ENCODE measurements around the gene RAB15. TPM values are rescaled to one million over a fixed set of nuclear protein-coding genes. Genes with fewer than 3 reads are reported as not detected.
A peak's percentile ranks its signal among the peaks of the same experiment; 100 is the strongest.

Gene RAB15
- total RNA-seq: 9.0 TPM
- long read RNA-seq, partial matches to known transcripts: 8 of 23 reads
- long read RNA-seq, other reads (novel, unspliced or antisense): 13 of 23 reads

- intact Hi-C loops (cut with micrococcal nuclease): no loop called here
- peak; percentile 70 for DNase-seq
- ATAC-seq: peak; percentile 83
Observed at GRCh38 chr14:64971943-64972791, at the start of gene RAB15. RAB15 (minus strand) TSS chr14:64972336; CDS start chr14:64972076, 260 bp downstream.

- DNase-seq (no peak), ATAC-seq (peak; percentile 87)
- intact Hi-C loops (cut with micrococcal nuclease): no loop called here
Observed at GRCh38 chr14:65019944-65020566, 47.9 kb upstream of the RAB15 start.

GRCh38 chr14:65016471-65016870 is 44.3 kb upstream of the RAB15 start:
- ATAC-seq (no peak), DNase-seq (no peak)
- intact Hi-C loops (cut with micrococcal nuclease): no loop called here

- DNase-seq (no peak), ATAC-seq (peak; percentile 56)
- intact Hi-C loops (cut with micrococcal nuclease): no loop called here
Observed at GRCh38 chr14:65015391-65015790, 43.3 kb upstream of the RAB15 start.

GRCh38 chr14:65012353-65012752 is 40.2 kb upstream of the RAB15 start:
- DNase-seq: no peak
- ATAC-seq: peak; percentile 26
- intact Hi-C loops (cut with micrococcal nuclease): no loop called here

- DNase-seq (no peak), ATAC-seq (no peak)
- intact Hi-C loops (cut with micrococcal nuclease): no loop called here
Observed at GRCh38 chr14:65011538-65011937, 39.4 kb upstream of the RAB15 start.

- DNase-seq (no peak), ATAC-seq (no peak)
- intact Hi-C loops (cut with micrococcal nuclease): no loop called here
Observed at GRCh38 chr14:65010211-65010931, 38.2 kb upstream of the RAB15 start.

GRCh38 chr14:65007202-65007601 is 35.1 kb upstream of the RAB15 start:
- ATAC-seq: no peak
- no peak for DNase-seq
- intact Hi-C loops (cut with micrococcal nuclease): no loop called here

GRCh38 chr14:65006261-65006721 is 34.2 kb upstream of the RAB15 start:
- DNase-seq: no peak
- intact Hi-C loops (cut with micrococcal nuclease): no loop called here
- ATAC-seq: no peak

GRCh38 chr14:65003394-65003793 is 31.3 kb upstream of the RAB15 start:
- intact Hi-C loops (cut with micrococcal nuclease): no loop called here
- ATAC-seq (no peak), DNase-seq (no peak)

- DNase-seq (no peak), ATAC-seq (no peak)
Observed at GRCh38 chr14:65002586-65003210, 30.6 kb upstream of the RAB15 start.

GRCh38 chr14:65001723-65002122 is 29.6 kb upstream of the RAB15 start:
- DNase-seq: no peak
- no peak for ATAC-seq

More at GRCh38 chr14:65002586-65003210, 30.6 kb upstream of the RAB15 start:
- intact Hi-C loops (cut with micrococcal nuclease): no loop called here

GRCh38 chr14:65000898-65001591 is 28.9 kb upstream of the RAB15 start:
- intact Hi-C loops (cut with micrococcal nuclease): no loop called here
- peak; percentile 58 for ATAC-seq
- no peak for DNase-seq

More at GRCh38 chr14:65001723-65002122, 29.6 kb upstream of the RAB15 start:
- intact Hi-C loops (cut with micrococcal nuclease): no loop called here

- DNase-seq: no peak
- intact Hi-C loops (cut with micrococcal nuclease): no loop called here
- ATAC-seq: no peak
Observed at GRCh38 chr14:64998455-64998931, 26.4 kb upstream of the RAB15 start.

GRCh38 chr14:64997108-64997794 is 25.1 kb upstream of the RAB15 start:
- intact Hi-C loops (cut with micrococcal nuclease): no loop called here
- no peak for DNase-seq

GRCh38 chr14:64995291-64995690 is 23.2 kb upstream of the RAB15 start:
- ATAC-seq (no peak), DNase-seq (no peak)
- intact Hi-C loops (cut with micrococcal nuclease): no loop called here

More at GRCh38 chr14:64997108-64997794, 25.1 kb upstream of the RAB15 start:
- no peak for ATAC-seq

- ATAC-seq: no peak
- no peak for DNase-seq
Observed at GRCh38 chr14:64994540-64994939, 22.4 kb upstream of the RAB15 start.

More at GRCh38 chr14:64994540-64994939, 22.4 kb upstream of the RAB15 start:
- intact Hi-C loops (cut with micrococcal nuclease): no loop called here
